HUES48 (cell line): ENCODE results near the gene SETD1B.
A peak's percentile ranks its signal among the peaks of the same experiment; 100 is the strongest.
"Not testable (repeated sequence)": the region's sequence is repeated elsewhere in the genome, so short reads cannot be mapped to it uniquely, and the experiment has no call there.

Source experiments
- H3K27ac ChIP-seq: one replicate; pipeline ENCODE4 v1.7.0; 2013; ENCODE audit warnings: low read depth, low read length, inconsistent platforms
- H3K27me3 ChIP-seq: 2 replicates; pipeline ENCODE4 v1.6.1; 2013; ENCODE audit warnings: mild to moderate bottlenecking, low read length; ENCODE audit not compliant: control insufficient read depth, insufficient read depth
- H3K36me3 ChIP-seq: 2 replicates; pipeline ENCODE4 v1.6.1; 2013; ENCODE audit warnings: low read length; ENCODE audit not compliant: control insufficient read depth, insufficient read depth
- H3K4me1 ChIP-seq: 2 replicates; pipeline ENCODE4 v1.6.1; 2013; ENCODE audit warnings: mild to moderate bottlenecking, low read length; ENCODE audit not compliant: control insufficient read depth, insufficient read depth
- H3K4me3 ChIP-seq: 2 replicates; pipeline ENCODE4 v1.5.1; 2013; ENCODE audit warnings: mild to moderate bottlenecking, low read depth, low read length
- H3K9ac ChIP-seq: 2 replicates; pipeline ENCODE4 v1.6.1; 2013; ENCODE audit warnings: mild to moderate bottlenecking, low read depth, low read length, moderate library complexity
- H3K9me3 ChIP-seq: 2 replicates; pipeline ENCODE4 v1.6.1; 2013; ENCODE audit warnings: low read length; ENCODE audit not compliant: control insufficient read depth, insufficient read depth

Gene SETD1B

DNA sequence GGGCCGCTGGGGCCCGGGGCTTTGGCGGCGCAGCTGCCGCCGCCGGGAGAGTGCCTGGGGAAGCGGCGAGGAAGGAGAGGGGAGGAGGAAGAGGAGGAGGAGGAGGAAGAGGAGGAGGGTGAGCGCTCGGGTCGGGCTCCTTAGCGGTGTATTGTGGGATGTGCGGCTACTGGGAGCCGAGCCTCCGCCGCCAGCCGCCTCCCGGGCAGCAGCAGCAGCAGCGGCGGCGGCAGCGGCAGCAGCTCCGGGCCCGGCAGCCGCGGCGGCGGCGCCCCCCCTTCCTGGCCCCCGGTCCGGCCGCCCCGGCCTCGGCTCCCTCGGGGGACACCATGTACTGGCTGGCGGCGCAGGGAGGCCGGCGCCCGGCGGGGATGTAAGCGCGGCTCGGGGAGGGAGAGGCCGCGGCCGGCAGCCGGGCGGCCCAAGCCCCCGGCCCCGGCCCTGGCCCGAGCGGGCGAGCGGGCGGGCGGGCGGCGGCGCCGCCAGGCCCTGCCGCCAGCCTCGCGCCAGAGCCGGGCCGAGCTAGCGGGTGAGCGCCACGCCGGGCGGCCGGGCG is at the start of gene SETD1B:
SETD1B (plus strand) TSS at position 149 of the 556 bp plus-strand sequence. CDS start 729 bp downstream, outside the sequence.
- Histone ChIP-seq H3K27me3 (no peaks in the 10 kb centered on the region), H3K9me3 (no peaks in the 10 kb centered on the region), H3K9ac (peak within 1 kb of the TSS; percentile 98), H3K4me1 (peaks cover 23% of the 10 kb centered on the region), H3K4me3 (peak within 1 kb of the TSS; percentile 86), H3K36me3 (peaks cover 26% of the 10 kb centered on the region), H3K27ac (peak within 1 kb of the TSS; percentile 100)

DNA sequence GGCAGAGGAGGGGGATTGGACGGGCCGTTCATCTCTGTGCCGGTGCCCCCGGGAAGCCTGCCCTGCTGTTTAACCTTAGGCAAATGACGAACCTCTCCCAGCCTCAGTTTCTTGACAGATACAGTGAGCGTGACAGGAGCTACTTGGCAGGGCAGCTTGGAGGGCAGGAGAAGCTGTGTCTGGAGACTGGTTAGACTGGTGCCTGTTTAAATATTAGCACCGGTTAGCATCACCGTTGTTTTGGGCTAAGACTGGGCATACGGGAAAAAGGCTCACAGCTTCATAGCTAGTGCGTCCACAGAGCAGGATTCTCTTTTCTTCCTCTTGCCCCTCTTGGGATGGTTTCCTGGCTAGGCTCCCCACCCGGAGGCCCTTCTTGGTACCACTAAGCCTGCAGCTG is 49.0 kb upstream of the SETD1B start:
- H3K36me3 ChIP-seq: peaks cover 24% of the 10 kb centered on the region

DNA sequence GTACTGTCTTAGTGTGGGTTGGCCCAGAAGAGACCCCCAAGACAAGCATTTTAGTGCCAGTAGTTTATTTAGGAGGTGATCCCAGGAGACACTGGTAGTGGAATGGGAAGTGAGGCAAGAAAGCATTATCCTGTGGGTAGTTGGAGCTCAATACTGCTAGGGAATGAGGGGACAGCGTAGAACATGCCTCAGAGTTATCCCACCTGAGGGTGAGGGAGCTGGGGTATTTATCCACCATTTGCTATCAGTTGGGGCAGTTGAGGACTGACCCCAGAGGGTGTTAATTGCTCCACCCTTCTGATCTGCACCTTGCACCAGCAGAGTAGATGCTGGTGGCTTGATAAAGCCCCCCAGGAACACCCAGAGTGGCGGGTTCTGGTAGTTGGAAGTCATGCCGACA is 48.2 kb upstream of the SETD1B start:
- Histone ChIP-seq H3K27ac (no peak overlapping the region), H3K9me3 (no peaks in the 10 kb centered on the region), H3K4me1 (no peaks in the 10 kb centered on the region), H3K4me3 (no peak overlapping the region), H3K27me3 (no peaks in the 10 kb centered on the region), H3K9ac (no peak overlapping the region), H3K36me3 (peaks cover 18% of the 10 kb centered on the region)

More for the DNA sequence above, 49.0 kb upstream of the SETD1B start:
- H3K9ac ChIP-seq: no peak overlapping the region
- no peaks in the 10 kb centered on the region for H3K4me1 ChIP-seq
- no peak overlapping the region for H3K27ac ChIP-seq
- no peaks in the 10 kb centered on the region for H3K9me3 ChIP-seq
- H3K4me3 ChIP-seq: no peak overlapping the region
- H3K27me3 ChIP-seq: no peaks in the 10 kb centered on the region

DNA sequence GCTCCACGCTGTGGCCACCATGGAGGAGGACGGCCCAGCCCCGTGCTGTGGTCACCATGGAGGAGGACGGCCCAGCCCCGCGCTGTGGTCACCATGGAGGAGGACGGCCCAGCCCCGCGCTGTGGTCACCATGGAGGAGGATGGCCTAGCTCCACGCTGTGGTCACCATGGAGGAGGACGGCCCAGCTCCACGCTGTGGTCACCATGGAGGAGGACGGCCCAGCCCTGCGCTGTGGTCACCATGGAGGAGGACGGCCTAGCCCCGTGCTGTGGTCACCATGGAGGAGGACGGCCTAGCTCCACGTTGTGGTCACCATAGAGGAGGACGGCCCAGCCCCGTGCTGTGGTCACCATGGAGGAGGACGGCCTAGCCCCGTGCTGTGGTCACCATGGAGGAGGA is 45.3 kb upstream of the SETD1B start:
- H3K27me3 ChIP-seq, H3K4me1 ChIP-seq, H3K4me3 ChIP-seq, H3K9me3 ChIP-seq, H3K36me3 ChIP-seq, H3K9ac ChIP-seq, H3K27ac ChIP-seq: not testable (repeated sequence)

DNA sequence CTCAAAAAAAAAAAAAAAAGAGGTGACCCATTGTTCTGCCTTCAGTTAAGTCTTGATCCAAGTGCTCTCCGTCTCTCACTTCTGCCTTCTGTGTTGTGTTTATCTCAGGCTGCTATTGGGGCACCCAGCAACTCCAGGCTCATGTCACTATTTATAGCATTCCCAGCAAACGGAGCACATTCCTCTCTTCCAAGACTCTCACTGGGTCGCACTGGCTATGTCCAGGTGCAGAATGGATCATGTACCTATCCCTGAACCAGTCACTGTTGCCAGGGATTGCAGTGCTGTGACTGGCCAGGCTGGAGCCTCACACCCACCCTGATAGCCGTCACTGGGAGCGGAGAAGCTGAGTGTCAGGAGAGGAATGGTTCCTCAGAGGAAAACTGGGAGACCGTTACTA is 41.5 kb upstream of the SETD1B start:
- Histone ChIP-seq H3K36me3 (peaks cover 24% of the 10 kb centered on the region; the same call in 1 of the 2 replicates), H3K9ac (no peak overlapping the region), H3K4me1 (0 out of 2 replicates have a peak, but pooled peaks cover 3% of the 10 kb centered on the region), H3K4me3 (no peak overlapping the region), H3K27me3 (no peaks in the 10 kb centered on the region), H3K27ac (no peak overlapping the region), H3K9me3 (no peaks in the 10 kb centered on the region)

DNA sequence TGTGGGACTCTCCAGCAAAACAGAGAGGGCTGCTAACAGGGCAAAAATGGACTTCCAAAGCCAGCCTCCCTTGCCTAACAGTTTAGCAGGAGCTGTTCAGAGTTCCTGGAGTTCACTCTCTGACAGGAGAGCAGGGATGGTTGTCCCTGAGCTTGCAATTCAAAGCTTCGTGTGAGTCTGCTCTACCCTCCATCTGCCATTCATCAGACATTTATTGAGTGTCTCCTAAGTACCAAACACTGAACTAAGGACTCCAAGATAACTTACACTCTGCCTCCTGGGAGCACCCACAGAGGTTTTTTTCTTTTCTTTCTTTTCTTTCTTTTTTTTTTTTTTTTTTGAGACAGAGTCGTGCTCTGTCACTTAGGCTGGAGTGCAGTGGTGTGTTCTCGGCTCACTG is 39.0 kb upstream of the SETD1B start:
- Histone ChIP-seq H3K27me3 (no peaks in the 10 kb centered on the region), H3K36me3 (peaks cover 28% of the 10 kb centered on the region), H3K4me3 (no peak overlapping the region), H3K27ac (no peak overlapping the region), H3K9ac (no peak overlapping the region), H3K4me1 (0 out of 2 replicates have a peak, but pooled peaks cover 3% of the 10 kb centered on the region), H3K9me3 (no peaks in the 10 kb centered on the region)

DNA sequence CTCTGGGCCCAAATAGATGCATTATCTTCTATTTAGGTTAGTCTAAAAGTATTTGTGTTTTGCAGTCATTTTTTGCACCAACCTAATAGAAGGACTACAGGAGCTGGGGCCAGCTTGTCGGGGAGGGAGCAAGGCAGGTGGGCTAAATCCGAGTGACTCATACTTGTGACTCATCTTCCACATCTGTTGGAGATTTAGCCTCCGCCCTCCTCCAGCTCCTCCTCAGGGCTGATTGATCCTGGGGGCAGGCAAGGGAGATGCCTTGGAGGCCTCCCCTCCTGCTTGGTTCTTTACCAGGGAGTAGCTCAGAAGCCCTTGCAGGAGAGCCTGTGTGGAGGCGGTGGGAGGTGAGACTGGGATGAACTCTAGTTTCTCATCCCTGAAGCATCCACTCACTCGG is 38.2 kb upstream of the SETD1B start:
- 0 out of 2 replicates have a peak, but pooled peaks cover 3% of the 10 kb centered on the region for H3K4me1 ChIP-seq
- no peaks in the 10 kb centered on the region for H3K9me3 ChIP-seq
- H3K27ac ChIP-seq: peak overlapping the region; percentile 80
- H3K4me3 ChIP-seq: no peak overlapping the region
- H3K9ac ChIP-seq: no peak overlapping the region
- peaks cover 28% of the 10 kb centered on the region for H3K36me3 ChIP-seq
- H3K27me3 ChIP-seq: no peaks in the 10 kb centered on the region

DNA sequence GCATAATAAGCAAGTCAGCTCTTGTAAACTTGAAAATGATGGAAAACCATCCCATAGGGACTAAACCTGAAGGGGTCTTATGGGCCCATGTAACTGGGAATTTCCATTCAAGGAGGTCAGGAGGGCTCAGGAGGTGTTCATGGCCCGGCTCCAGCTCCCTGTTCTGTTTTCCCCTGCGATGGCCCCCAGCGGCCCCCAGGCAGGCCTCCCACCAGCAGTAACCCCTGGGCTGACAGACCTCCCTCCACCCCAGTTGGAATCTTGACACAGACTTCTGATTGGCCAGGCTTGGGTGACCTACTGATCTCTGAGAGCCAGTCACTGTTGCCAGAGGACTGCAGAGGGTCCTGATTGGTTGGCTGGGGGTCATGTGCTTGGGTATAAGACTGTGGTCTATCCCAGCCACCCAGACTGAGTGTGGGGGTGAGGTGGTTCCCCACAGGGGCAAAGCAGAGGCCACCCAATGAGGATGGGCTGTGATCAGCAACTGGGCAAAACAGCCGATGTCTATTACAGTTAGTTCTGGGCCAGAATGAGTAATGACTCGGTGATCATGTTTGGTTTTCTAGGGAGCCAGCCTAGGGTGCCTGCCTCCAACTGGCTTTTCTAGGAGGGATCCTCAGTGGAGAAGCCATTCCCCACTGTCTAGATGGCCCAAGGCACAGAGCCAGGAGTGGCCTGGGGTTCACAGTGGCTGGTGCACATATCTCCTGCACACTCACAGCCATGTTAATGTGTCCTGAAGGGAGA is 37.3 kb upstream of the SETD1B start:
- Histone ChIP-seq H3K4me1 (0 out of 2 replicates have a peak, but pooled peaks cover 3% of the 10 kb centered on the region), H3K36me3 (peaks cover 28% of the 10 kb centered on the region), H3K27me3 (no peaks in the 10 kb centered on the region), H3K9ac (no peak overlapping the region), H3K27ac (peak overlapping the region; percentile 56), H3K9me3 (no peaks in the 10 kb centered on the region), H3K4me3 (no peak overlapping the region)

DNA sequence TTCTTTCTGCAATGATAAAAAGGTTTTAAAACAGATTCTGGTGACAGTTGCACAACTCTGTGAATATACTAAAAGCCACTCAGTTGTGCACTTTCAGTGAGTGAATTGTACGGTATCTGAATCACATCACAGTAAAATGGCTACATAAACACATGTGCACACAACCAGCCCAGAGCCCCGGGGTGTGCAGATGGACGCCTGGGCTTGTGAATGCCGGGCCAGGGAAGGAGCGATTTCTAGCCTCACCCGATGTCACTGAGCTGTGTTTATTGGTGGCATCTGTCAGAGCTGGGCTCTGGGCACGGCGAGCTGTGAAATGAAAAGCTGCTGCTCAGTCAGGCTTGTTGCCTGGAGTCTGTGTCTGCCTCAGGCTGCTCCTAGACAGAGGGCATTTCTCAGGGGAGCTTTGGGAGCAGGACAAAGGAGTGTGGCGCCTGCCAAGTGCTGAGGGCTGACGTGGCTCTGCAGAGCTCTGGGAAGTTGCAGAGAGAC is 36.2 kb upstream of the SETD1B start:
- Histone ChIP-seq H3K36me3 (peaks cover 28% of the 10 kb centered on the region), H3K27me3 (no peaks in the 10 kb centered on the region), H3K27ac (no peak overlapping the region), H3K4me1 (0 out of 2 replicates have a peak, but pooled peaks cover 3% of the 10 kb centered on the region), H3K9me3 (no peaks in the 10 kb centered on the region), H3K4me3 (no peak overlapping the region), H3K9ac (no peak overlapping the region)

DNA sequence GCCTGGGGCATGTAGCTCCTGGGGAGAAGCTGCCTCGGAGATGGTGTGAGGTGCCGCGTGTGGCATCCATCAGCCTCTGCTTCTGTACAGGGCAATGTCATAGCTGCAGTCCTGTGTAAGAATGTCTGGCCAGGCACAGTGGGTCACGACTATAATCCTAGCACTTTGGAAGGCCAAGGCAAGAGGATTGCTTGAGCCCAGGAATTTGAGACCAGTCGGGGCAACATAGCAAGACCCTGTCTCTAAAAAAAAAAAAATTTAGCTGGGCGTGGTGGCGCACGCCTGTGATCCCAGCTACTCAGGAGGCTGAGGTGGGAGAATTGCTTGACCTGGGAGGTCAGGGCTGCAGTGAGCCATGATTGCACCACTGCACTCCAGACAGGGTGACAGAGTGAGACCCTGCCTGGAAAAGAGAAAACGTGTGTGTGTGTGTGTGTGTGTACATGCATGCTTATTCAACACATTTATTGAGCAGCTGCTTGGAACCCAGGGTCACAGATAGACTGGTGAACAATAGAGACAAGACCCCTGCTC is 34.4 kb upstream of the SETD1B start:
- 0 out of 2 replicates have a peak, but pooled peaks cover 8% of the 10 kb centered on the region for H3K4me1 ChIP-seq
- no peak overlapping the region for H3K27ac ChIP-seq
- H3K36me3 ChIP-seq: peaks cover 25% of the 10 kb centered on the region
- H3K9me3 ChIP-seq: no peaks in the 10 kb centered on the region
- no peaks in the 10 kb centered on the region for H3K27me3 ChIP-seq
- H3K4me3 ChIP-seq: no peak overlapping the region
- no peak overlapping the region for H3K9ac ChIP-seq

DNA sequence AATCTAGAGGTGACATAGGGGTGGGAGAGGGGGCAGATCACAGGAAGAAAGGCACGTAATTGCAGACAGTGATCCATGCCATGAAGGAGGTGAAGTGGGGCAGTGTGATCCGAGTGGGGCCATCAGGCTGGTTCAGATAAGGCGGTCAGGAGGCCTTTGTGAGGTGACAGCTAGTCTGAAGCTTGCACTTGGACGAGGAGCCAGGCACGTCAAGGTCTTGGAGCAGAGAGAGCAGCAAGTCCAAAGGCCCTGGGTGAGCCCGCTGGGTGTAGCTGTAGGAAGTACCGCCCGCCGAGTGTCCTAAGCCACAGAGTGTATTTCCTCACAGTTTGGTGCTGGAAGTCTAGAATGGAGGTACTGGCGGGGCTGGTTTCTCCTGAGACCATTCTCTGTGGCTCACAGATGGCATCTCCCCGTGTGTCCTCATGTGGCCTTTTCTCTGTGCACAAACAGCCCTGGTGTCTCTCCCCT is 33.9 kb upstream of the SETD1B start:
- no peaks in the 10 kb centered on the region for H3K27me3 ChIP-seq
- no peak overlapping the region for H3K9ac ChIP-seq
- H3K27ac ChIP-seq: peak overlapping the region; percentile 12
- peaks cover 21% of the 10 kb centered on the region for H3K36me3 ChIP-seq
- no peaks in the 10 kb centered on the region for H3K9me3 ChIP-seq
- H3K4me3 ChIP-seq: no peak overlapping the region
- peaks cover 12% of the 10 kb centered on the region for H3K4me1 ChIP-seq
